Kasumi-1 (cell line): ENCODE measurements around the gene DCAF11.

Experiments used
- DNase-seq, 2 experiments: peaks; one replicate each; lab custom pipeline; 2025; lab: John Stamatoyannopoulos, UW

Gene DCAF11

DNA sequence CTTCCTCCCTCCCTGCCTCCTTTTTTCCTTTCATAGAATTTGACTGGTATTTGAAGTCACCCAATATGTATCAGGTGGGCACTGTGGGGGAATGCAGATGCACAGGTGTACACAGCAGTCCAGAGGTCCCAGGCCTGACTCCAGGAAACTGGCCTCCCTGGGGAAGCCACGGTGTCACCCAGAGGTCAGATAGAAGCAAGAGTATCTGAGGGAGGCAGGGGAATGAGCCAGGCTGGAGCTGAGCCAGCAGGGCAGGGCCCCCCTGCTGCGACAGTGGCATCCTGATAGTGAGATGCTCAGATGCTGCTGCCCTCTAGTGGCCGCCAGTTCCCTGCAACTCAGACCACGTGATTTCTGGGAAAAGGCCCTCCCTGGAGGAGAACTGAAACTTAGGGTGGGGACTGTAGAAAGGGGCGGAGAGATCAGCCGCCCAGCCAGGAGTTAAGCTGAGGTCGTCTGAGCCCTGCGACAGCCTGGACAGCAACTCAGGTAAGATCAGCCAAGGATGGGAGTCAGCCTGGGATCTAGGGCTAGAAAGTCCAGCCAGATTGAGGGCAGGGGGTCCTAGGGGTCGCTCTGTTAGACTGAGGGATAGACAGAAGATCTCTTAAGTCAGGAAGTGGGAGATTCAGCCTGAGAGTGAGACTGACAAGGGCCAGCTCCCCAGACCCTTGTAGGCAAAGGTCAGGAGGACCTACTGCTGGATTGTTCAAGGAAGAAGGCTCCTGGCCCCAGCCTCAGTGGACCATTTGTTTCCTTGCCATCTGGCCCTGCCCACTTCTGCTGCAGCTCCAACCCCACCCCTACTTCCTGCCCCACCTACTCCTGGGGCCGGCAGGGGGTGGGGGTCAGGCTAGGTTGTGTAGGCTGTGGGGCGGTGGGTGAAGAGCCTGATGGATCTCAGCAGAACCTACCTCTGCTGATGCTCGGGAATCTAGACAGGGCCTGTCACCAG is 46.5 kb downstream of the DCAF11 start, which contains the start of gene IRF9:
Gene IRF9, plus strand, starts transcription at position 416 of the 955 bp plus-strand sequence. CDS start 880 bp downstream, outside the sequence.
- DNase-seq = peak; percentile 96 to 97

DNA sequence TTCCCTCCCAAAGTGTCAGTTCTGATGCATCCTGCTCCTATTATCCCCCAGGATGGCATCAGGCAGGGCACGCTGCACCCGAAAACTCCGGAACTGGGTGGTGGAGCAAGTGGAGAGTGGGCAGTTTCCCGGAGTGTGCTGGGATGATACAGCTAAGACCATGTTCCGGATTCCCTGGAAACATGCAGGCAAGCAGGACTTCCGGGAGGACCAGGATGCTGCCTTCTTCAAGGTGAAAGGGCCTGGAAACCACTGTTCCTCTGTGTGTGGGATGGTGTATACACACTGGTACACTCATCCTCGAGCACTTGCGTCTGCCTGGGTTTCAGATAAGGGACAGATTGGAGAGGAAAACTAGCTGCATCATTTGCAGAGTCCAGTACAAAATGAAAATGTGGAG is 47.5 kb downstream of the DCAF11 start:
- DNase-seq = no peak

DNA sequence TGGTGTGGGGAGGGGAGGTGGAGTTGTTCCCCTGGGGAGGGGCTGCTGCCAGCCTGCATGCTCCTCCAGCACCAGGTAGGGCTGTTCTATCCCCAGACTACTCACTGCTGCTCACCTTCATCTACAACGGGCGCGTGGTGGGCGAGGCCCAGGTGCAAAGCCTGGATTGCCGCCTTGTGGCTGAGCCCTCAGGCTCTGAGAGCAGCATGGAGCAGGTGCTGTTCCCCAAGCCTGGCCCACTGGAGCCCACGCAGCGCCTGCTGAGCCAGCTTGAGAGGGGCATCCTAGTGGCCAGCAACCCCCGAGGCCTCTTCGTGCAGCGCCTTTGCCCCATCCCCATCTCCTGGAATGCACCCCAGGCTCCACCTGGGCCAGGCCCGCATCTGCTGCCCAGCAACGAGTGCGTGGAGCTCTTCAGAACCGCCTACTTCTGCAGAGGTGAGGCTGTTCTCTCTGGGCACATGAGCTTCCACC is 50.0 kb downstream of the DCAF11 start:
- DNase-seq = no peak

DNA sequence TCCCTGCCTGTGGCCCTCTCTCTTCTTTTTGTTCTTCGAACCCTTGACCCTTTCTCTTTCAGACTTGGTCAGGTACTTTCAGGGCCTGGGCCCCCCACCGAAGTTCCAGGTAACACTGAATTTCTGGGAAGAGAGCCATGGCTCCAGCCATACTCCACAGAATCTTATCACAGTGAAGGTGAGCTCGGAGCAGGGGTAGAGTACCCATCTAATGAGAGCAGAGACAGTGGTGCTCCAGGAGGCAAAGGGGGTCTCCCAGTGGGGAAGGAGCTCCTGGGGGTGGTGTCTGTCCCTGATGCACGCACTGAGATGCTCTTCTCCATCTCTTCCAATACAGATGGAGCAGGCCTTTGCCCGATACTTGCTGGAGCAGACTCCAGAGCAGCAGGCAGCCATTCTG is 51.2 kb downstream of the DCAF11 start:
- DNase-seq = no peak

DNA sequence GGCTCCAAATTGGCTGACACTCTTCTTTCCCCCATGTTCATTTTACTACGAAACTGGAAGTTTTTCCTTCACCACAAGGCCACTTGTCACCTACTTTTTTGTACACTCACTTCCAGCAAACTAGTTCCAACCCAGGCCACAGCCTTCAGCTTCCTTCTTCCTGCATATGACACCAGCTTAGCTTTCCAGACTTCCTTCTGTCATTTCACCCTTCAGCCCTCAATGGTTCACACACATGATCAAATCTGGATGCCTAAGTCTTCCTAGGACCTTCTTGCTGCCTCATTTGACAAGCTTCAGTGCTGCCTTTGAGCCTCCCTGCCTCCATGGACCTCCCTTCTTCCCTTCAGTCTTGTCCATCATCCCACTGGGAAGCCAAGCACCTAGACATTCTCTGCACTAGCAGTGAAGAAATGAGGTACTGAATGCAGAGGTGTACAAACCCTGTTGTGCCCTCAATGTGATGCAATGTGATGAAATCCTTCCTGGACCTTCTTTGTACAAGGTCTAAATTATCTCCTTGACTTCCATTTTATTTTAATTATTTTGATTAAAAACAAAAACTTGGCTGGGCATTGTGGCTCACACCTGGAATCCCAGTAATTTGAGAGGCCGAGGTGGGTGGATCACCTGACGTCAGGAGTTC is 53.0 kb downstream of the DCAF11 start:
- DNase-seq = peak; percentile 3 to 32

DNA sequence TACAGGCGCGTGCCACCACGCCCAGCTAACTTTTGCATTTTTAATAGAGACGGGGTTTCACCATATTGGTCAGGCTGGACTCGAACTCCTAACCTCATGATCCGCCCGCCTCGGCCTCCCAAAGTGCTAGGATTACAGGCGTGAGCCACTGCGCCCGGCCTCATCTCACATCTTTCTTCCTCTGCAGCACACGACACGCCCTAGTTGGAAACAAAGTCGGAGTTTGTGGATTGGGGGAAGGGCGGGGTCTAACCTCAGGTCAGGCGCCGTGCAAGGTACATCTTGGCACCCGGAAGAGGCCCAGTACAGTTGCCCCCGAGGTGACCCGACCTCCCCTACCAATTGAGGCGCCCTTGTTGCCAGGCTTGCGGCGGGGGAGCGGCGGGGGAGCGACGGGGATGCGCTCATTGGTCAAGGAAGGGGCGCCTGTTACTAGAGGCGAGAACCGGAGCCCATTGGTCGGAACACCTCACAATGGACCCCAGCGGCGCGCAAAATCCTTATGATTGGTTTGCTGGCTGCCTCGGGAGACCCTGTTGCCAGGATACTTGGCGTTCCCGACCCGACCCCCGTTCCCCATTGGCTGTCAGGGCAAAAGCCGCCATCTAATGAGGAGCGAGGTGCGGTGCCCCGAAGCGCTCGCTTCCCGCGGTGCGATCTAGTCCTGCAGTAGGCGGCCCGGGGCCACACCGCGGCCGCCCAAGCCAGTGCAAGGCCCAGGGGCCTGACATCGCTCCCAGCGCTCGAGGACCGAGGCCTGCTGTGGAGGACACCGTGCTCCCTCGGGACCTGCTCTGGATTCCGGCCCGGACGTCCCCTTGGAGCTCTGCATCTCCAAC is 57.1 kb downstream of the DCAF11 start, which contains the start of gene REC8:
Gene REC8, plus strand, starts transcription at position 659 of the 839 bp plus-strand sequence. CDS start 473 bp downstream, outside the sequence.
- no peak for DNase-seq

DNA sequence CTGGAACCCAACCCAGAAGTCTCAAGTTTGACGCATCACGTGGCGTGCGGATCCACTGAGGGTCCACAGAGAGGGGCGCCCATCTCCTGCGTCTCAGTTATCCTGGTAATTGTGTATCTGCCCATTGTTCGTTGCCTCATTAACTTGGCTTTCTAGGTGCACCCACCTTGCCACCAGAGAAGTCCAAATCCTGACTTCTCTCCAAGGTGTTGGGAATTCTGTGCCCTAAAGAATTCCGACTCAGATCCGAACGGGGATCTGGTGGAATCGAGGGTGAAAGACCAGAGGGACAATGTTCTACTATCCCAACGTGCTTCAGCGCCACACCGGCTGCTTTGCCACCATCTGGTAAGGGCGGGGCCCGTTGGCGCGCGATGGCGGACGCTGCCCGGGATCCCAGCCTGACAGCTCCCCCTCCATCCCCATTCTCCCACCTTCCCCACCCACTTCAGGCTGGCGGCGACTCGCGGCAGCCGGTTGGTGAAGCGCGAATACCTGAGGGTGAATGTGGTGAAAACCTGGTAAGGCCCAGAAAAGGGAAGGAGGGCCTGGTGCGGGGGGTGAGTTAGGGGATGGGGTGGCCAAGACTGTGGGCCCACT is 57.8 kb downstream of the DCAF11 start:
- no peak for DNase-seq

DNA sequence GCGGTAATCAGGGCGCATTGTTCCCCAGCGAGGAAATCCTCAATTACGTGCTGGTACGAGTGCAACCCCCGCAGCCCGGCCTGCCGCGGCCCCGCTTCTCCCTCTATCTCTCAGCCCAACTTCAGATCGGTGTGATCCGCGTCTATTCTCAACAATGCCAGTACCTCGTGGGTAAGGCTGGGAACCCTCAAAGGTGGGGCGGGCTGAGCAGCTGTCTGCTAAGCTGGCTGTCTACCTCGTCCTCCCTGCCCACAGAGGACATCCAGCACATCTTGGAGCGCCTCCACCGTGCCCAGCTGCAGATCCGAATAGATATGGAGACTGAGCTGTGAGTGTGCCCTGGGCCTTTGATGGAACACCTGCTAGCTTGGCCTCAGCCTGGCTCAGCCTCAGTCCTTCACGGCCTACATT is 58.3 kb downstream of the DCAF11 start:
- no peak for DNase-seq
